Pancreas (tissue), 10 donors: ENCODE results near the gene ZEB1. TPM values are rescaled to one million over a fixed set of nuclear protein-coding genes. Genes with fewer than 3 reads are reported as not detected.
"Not testable (repeated sequence)": the region's sequence is repeated elsewhere in the genome, so short reads cannot be mapped to it uniquely, and the experiment has no call there.

ENCODE experiments used
- ATAC-seq, 4 donors: fragments of 200-7000 bp; cut with Tn5 transposase; one replicate each; pipeline versions ENCODE4 v1.8.0 to v1.9.1; 2020; ENCODE audit warnings: mild to moderate bottlenecking in 4 of 4, moderate library complexity in 4 of 4
- DNase-seq, 6 donors: peaks; one replicate each; pipeline ENCODE4 v3.0.0-alpha.2; 2020
- FAIRE-seq: peaks from 2 replicates; lab custom pipeline; 2012; peaks lifted over from hg19 to GRCh38; lab: Jason Lieb, UNC
- H3K27ac ChIP-seq, 4 donors: fragments of 200-600 bp; sonication (generic); 1 replicate in 3 of 4; 2 replicates in 1 of 4; pipeline versions ENCODE4 v1.5.0 to v1.8.0; 2020
- H3K27me3 ChIP-seq, 4 donors: fragments of 200-600 bp; one replicate each; pipeline ENCODE4 v1.8.0; 2021
- H3K36me3 ChIP-seq, 3 donors: fragments of 200-600 bp; sonication (generic) in 1 of 3; one replicate each; pipeline versions ENCODE4 v1.5.0 to v1.8.0; 2020 to 2021
- H3K4me1 ChIP-seq, 3 donors: fragments of 200-600 bp; one replicate each; pipeline ENCODE4 v1.8.0; 2021
- H3K4me3 ChIP-seq, 4 donors: fragments of 200-600 bp; sonication (generic) in 2 of 4; one replicate each; pipeline versions ENCODE4 v1.5.0 to v1.8.0; 2020 to 2021
- H3K9me3 ChIP-seq, 4 donors: fragments of 200-600 bp; one replicate each; pipeline ENCODE4 v1.8.0; 2021
- CTCF ChIP-seq, 4 donors: fragments of 200-600 bp; sonication (generic) in 3 of 4; IDR thresholded peaks; one replicate each; pipeline versions ENCODE4 v1.5.0 to v1.8.0; 2021; ENCODE audit warnings: antibody characterized with exemption in 4 of 4
- whole genome bisulfite sequencing, 2 donors: extraction: QIAGEN DNeasy Blood & Tissue Kit; methylation state at CpG; one replicate each; pipeline ENCODE4 v1.1.7; 2013; 5-methylcytosine and 5-hydroxymethylcytosine counted together
- intact Hi-C, 3 donors: fragments of 100-400 bp; cut with DNase I; formaldehyde crosslinking; loops; one replicate each; pipeline versions ENCODE4 v1.11.1 to v1.14.2; 2022
- polyA plus RNA-seq, 2 donors: library from polyadenylated mRNA; stranded (reverse); fragments of 200-250 nt; gene quantifications; one replicate each; pipeline ENCODE4 v1.2.3, GENCODE V29; 2013
- total RNA-seq, 6 donors: library from RNA; stranded (reverse); fragmentation: NEBNext Ultra II Directional in 4 of 6; extraction: Animal tissue kit (Norgen Biotek cat#: 25700) in 4 of 6; gene quantifications; one replicate each; pipeline versions ENCODE4 v1.2.1 to v1.2.4, GENCODE V29; 2021 to 2023
- donor health status: healthy with polysubstance abuse.
- donor health status: DM: no; HTN: no; CAD: no; lungs with moderate emphysema.
- donor health status: DM: no; HTN: no; CAD: no.
- donor health status: control.
- donor health status: control.
- donor health status: Bipolar disorder and iron deficiency.
- donor health status: DM: yes; HTN: yes; CAD: no.
- donor health status: DM: no; HTN: no; CAD: no.
- donor health status: DM: no; HTN: no; CAD: no.
- donor health status: DM: yes; HTN: yes; CAD: no.

ZEB1 gene
- total and polyA plus RNA-seq, 8 donors: 3.2 to 21.6 (median 5.0) TPM

- FAIRE-seq (peak; percentile 53), ATAC-seq (no peak), DNase-seq (no peak)
- intact Hi-C loops: no loop called here
- no peaks in the 10 kb centered on the region for H3K9me3 ChIP-seq
- H3K27me3 ChIP-seq: no peaks in the 10 kb centered on the region
- no peaks in the 10 kb centered on the region for H3K4me1 ChIP-seq
- H3K27ac ChIP-seq: no peak overlapping the region
- no peaks in the 10 kb centered on the region for H3K36me3 ChIP-seq
- H3K4me3 ChIP-seq: no peak overlapping the region
- TF ChIP-seq CTCF (IDR thresholded peaks at IDR 0.05): no peak
Measured at GRCh38 chr10:31528831-31529230, 209.8 kb downstream of the ZEB1 start.

GRCh38 chr10:31536302-31536701 lies 217.3 kb downstream of the ZEB1 start:
- 38 to 41% methylated on average over 3 of the region's 3 CpGs for WGBS, 2 donors
- ATAC-seq: no peak
- H3K36me3 ChIP-seq: no peaks in the 10 kb centered on the region
- no peak for DNase-seq
- H3K27me3 ChIP-seq: no peaks in the 10 kb centered on the region
- H3K4me3 ChIP-seq: no peak overlapping the region
- intact Hi-C loops: no loop called here
- FAIRE-seq: no peak
- H3K9me3 ChIP-seq: no peaks in the 10 kb centered on the region
- TF ChIP-seq CTCF (IDR thresholded peaks at IDR 0.05): no peak
- no peak overlapping the region for H3K27ac ChIP-seq
- no peaks in the 10 kb centered on the region for H3K4me1 ChIP-seq

GRCh38 chr10:31549896-31550295 lies 230.9 kb downstream of the ZEB1 start:
- TF ChIP-seq CTCF (IDR thresholded peaks at IDR 0.05): no peak
- no peaks in the 10 kb centered on the region for H3K4me1 ChIP-seq
- no peaks in the 10 kb centered on the region for H3K36me3 ChIP-seq
- H3K27me3 ChIP-seq: no peaks in the 10 kb centered on the region
- no peak for FAIRE-seq
- H3K27ac ChIP-seq: no peak overlapping the region
- no peaks in the 10 kb centered on the region for H3K9me3 ChIP-seq
- H3K4me3 ChIP-seq: no peak overlapping the region
- peak in 1 of 4 donors; percentile 22 for ATAC-seq
- WGBS, 2 donors: 63% methylated on average over 2 of the region's 2 CpGs
- intact Hi-C loops: no loop called here
- no peak for DNase-seq

- no peaks in the 10 kb centered on the region for H3K36me3 ChIP-seq
- 77 to 83% methylated on average over 2 of the region's 2 CpGs for WGBS, 2 donors
- no peak for DNase-seq
- no peaks in the 10 kb centered on the region for H3K27me3 ChIP-seq
- no peak for FAIRE-seq
- no peak overlapping the region for H3K27ac ChIP-seq
- intact Hi-C loops: no loop called here
- ATAC-seq: no peak
- TF ChIP-seq CTCF (IDR thresholded peaks at IDR 0.05): no peak
- H3K9me3 ChIP-seq: no peaks in the 10 kb centered on the region
- H3K4me3 ChIP-seq: no peak overlapping the region
- no peaks in the 10 kb centered on the region for H3K4me1 ChIP-seq
Measured at GRCh38 chr10:31554556-31554955, 235.5 kb downstream of the ZEB1 start.

- ATAC-seq (no peak), FAIRE-seq (no peak), DNase-seq (no peak)
- H3K9me3 ChIP-seq: no peaks in the 10 kb centered on the region
- intact Hi-C loops: no loop called here
- no peaks in the 10 kb centered on the region for H3K27me3 ChIP-seq
- H3K27ac ChIP-seq: no peak overlapping the region
- no peaks in the 10 kb centered on the region for H3K4me1 ChIP-seq
- no peaks in the 10 kb centered on the region for H3K36me3 ChIP-seq
- H3K4me3 ChIP-seq: no peak overlapping the region
- WGBS, 2 donors: 76 to 77% methylated on average over 1 of the region's 1 CpG
- TF ChIP-seq CTCF (IDR thresholded peaks at IDR 0.05): no peak
Measured at GRCh38 chr10:31557854-31558253, 238.8 kb downstream of the ZEB1 start.

GRCh38 chr10:31568252-31568861 lies 249.3 kb downstream of the ZEB1 start:
- H3K27me3 ChIP-seq, H3K4me1 ChIP-seq, ATAC-seq, intact Hi-C loops, H3K4me3 ChIP-seq, FAIRE-seq, H3K36me3 ChIP-seq, H3K27ac ChIP-seq, DNase-seq, H3K9me3 ChIP-seq: not testable (repeated sequence)
- WGBS, 2 donors: 63 to 75% methylated on average over 3 of the region's 3 CpGs
